Body of pancreas (tissue), 4 donors: ENCODE measurements around the gene LFNG. TPM values are rescaled to one million over a fixed set of nuclear protein-coding genes. Genes with fewer than 3 reads are reported as not detected.

ENCODE experiments used
- ATAC-seq: fragments of 150-250 bp; one replicate; pipeline ENCODE4 v1.9.1; 2016
- DNase-seq, 4 donors: peaks; one replicate each; pipeline ENCODE4 v3.0.0-alpha.2; 2019
- H3K27ac ChIP-seq, 4 donors: fragments of 200-600 bp; sonication (generic); 1 replicate in 3 of 4; 2 replicates in 1 of 4; pipeline versions ENCODE4 v1.5.1 to v1.6.1; 2016 to 2019; ENCODE audit warnings: mild to moderate bottlenecking in 1 of 4, mixed read lengths in 1 of 4, moderate library complexity in 1 of 4
- H3K27me3 ChIP-seq, 2 donors: fragments of 200-600 bp; sonication (generic); one replicate each; pipeline ENCODE4 v1.6.0; 2016; ENCODE audit warnings: mild to moderate bottlenecking in 1 of 2
- H3K36me3 ChIP-seq, 2 donors: fragments of 200-600 bp; sonication (generic); replicated peaks in 1 of 2; 2 replicates each; pipeline ENCODE4 v1.5.1; 2016; ENCODE audit warnings: low read depth in 2 of 2; ENCODE audit not compliant: insufficient read depth in 1 of 2
- H3K4me1 ChIP-seq: fragments of 200-600 bp; sonication (generic); one replicate; pipeline ENCODE4 v1.6.0; 2016
- H3K4me3 ChIP-seq, 2 donors: fragments of 200-600 bp; sonication (generic); 1 replicate in 1 of 2; 2 replicates in 1 of 2; pipeline ENCODE4 v1.5.1; 2016 to 2019
- H3K9me3 ChIP-seq, 3 donors: fragments of 200-600 bp; sonication (generic); 1 replicate in 2 of 3; 2 replicates in 1 of 3; pipeline ENCODE4 v1.5.1; 2016
- POLR2A ChIP-seq, 3 donors: fragments of 450-650 bp; IDR thresholded peaks; one replicate each; pipeline ENCODE4 v1.6.1; 2016; ENCODE audit warnings: antibody characterized with exemption in 3 of 3, mild to moderate bottlenecking in 2 of 3
- WGBS, 2 donors: methylation state at CpG; one replicate each; pipeline ENCODE4 v1.1.5; 2017; 5-methylcytosine and 5-hydroxymethylcytosine counted together
- intact Hi-C: fragments of 100-400 bp; cut with DNase I; formaldehyde crosslinking; loops from one replicate; pipeline ENCODE4 v1.15.1; 2023
- total RNA-seq, 2 donors: library from RNA; depleted of rRNA; stranded (reverse); fragments of >200 nt; gene quantifications; one replicate each; pipeline ENCODE4 v1.1.0, GENCODE V29; 2016
- TF ChIP-seq, protein P1 (sequence below), 7 experiments: fragments of 450-650 bp in 4 of 7; fragments of 200-600 bp in 3 of 7; sonication (generic) in 3 of 7; IDR thresholded peaks; one replicate each; pipeline ENCODE4 v1.5.1; 2016 to 2019; ENCODE audit warnings: antibody characterized with exemption in 7 of 7

LFNG gene
- total RNA-seq, 2 donors from 2014 or later = 47.8 to 142 TPM

DNA sequence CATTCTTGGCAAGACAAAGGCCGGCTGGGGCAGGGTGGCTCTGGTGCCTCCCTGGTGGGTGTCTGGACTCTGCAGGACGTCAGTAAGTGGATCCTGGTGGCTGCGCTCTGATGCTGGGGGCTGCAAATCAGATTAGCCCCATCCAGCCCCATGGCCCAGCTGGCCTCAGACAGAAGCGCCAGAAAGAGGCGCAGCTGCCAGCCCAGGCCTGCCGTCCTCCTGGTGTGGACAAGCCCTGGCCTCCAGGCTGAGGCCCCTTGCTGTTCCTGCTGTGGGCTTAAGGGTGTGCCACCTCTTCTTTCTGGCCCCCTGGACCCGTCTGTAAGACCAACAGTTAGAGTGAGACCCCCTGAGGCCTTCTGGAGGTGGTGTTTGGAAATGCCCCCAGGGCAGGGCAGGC is 5.9 kb upstream of the LFNG start:
- DNase-seq = peak in 1 of 4 donors; percentile 1

DNA sequence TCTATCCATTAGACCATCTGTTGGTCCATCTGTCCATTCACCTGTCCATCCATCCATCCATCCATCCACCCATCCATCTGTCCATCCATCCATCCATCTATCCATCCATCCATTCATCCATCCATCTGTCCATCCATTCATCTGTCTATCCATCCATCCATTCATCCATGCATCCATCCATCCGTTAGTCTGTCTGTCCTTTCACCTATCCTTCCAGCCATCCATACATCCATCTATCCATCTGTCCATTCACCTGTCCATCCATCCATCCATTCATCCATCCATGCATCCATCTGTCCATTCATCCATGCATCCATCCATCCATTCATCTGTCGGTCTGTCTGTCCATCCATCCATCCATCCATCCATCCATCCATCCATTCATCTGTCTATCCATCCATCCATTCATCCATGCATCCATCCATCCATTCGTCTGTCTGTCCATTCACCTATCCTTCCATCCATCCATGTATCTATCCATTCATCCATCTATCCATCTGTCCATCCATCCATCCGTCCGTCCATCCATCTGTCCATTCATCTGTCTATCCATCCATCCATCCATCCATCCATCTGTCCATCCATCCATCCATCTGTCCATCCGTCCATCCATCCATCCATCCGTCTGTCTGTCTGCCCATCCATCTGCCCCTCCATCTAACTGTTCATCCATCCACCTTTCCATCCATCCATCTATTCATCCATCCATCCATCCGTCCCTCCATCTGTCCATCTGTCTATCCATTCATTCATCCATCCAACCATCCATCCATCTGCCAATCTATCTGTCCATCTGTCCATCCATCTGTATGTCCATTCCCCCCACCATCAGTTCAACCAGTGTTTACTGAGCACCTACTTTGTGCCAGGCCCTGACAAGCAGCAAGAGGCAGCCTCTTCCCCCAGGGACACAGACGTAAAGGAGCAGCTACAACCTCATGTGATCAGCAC is 4.8 kb upstream of the LFNG start:
- ATAC-seq = no peak
- Histone ChIP-seq H3K9me3 (no peaks in the 10 kb centered on the region), H3K27ac (no peak overlapping the region), H3K27me3 (no peaks in the 10 kb centered on the region), H3K36me3 (no peaks in the 10 kb centered on the region), H3K4me3 (no peak overlapping the region), H3K4me1 (peaks cover 32% of the 10 kb centered on the region)
- TF ChIP-seq, protein P1, sequence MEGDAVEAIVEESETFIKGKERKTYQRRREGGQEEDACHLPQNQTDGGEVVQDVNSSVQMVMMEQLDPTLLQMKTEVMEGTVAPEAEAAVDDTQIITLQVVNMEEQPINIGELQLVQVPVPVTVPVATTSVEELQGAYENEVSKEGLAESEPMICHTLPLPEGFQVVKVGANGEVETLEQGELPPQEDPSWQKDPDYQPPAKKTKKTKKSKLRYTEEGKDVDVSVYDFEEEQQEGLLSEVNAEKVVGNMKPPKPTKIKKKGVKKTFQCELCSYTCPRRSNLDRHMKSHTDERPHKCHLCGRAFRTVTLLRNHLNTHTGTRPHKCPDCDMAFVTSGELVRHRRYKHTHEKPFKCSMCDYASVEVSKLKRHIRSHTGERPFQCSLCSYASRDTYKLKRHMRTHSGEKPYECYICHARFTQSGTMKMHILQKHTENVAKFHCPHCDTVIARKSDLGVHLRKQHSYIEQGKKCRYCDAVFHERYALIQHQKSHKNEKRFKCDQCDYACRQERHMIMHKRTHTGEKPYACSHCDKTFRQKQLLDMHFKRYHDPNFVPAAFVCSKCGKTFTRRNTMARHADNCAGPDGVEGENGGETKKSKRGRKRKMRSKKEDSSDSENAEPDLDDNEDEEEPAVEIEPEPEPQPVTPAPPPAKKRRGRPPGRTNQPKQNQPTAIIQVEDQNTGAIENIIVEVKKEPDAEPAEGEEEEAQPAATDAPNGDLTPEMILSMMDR (IDR thresholded peaks at IDR 0.05) = no peak
- no peak for TF ChIP-seq POLR2A (IDR thresholded peaks at IDR 0.05)
- intact Hi-C loops = no loop called here
- 81 to 86% methylated on average over 9 of the region's 9 CpGs for WGBS, 2 donors
- DNase-seq = no peak

More for the DNA sequence above, 5.9 kb upstream of the LFNG start:
- WGBS, 2 donors = 94% methylated on average over 7 of the region's 7 CpGs; no CpG with 5 or more reads in 1 of the 2 donors
- no peak for TF ChIP-seq POLR2A (IDR thresholded peaks at IDR 0.05)
- TF ChIP-seq, protein P1 (IDR thresholded peaks at IDR 0.05) = no peak
- Histone ChIP-seq H3K27me3 (no peaks in the 10 kb centered on the region), H3K4me3 (no peak overlapping the region), H3K9me3 (no peaks in the 10 kb centered on the region), H3K4me1 (peaks cover 30% of the 10 kb centered on the region), H3K27ac (no peak overlapping the region), H3K36me3 (no peaks in the 10 kb centered on the region)
- ATAC-seq = no peak
- intact Hi-C loops = no loop called here

DNA sequence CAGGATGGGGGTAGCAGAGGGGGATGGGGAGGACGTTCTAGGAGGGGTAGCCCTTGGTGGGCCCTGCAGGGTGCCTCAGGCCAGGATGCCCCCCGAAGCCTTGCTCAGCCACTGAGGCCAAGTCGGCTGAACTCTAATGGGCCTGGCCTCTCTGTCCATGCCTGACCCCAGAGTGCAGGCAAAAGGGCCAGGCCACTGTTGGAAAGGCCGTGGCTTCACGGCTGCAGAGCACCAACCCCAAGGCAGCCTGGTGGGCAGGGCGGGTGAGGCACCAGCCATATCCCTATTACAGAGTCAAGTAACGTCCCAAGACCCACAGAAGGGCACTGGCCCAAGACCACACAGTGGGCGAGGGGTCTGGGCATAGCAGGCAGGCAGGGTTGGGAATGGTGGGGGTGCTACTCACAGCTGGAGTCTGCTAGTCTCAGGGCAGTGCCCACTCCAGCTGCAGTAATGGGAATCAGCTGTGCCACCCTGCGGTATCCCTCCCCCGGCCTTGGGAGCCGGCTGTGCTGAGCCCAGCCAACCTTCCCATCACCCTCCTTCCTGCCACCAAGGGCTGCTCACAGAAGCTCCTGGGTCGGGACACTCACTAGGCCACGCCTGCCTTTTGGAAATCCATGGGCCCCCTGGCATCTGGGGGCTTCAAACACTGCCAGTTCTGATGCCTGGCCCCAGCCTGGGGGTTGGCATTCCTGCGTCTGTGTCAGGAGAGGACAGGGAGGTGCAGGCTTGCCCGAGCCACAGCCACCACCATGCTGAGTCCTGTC is 4.0 kb upstream of the LFNG start:
- TF ChIP-seq, protein P1 (IDR thresholded peaks at IDR 0.05) = no peak
- no peak for TF ChIP-seq POLR2A (IDR thresholded peaks at IDR 0.05)
- no peak for DNase-seq
- intact Hi-C loops = no loop called here
- no peaks in the 10 kb centered on the region for H3K36me3 ChIP-seq
- peaks cover 36% of the 10 kb centered on the region for H3K4me1 ChIP-seq
- no peak for ATAC-seq
- no peaks in the 10 kb centered on the region for H3K27me3 ChIP-seq
- H3K4me3 ChIP-seq = no peak overlapping the region
- no peak overlapping the region for H3K27ac ChIP-seq
- WGBS, 2 donors = 85 to 94% methylated on average over 7 to 13 of the region's 15 CpGs
- no peaks in the 10 kb centered on the region for H3K9me3 ChIP-seq

DNA sequence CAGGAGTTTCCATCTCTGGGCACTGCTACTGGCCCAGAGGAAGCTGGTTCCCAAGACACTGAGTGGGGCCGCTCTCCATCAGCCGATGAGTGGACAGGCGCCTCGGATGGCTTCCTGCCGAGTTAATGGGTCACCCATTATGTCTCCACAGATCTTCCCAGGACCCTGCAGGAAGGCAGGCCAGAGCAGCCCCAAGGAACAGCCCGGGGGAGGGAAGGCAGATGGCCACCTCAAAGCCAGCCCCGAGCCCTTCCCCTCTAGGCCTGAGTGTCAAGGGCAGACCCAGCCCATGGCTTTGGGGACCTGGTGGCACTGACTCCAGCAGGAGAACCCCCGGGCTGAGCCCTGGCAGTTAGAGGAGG is 3.4 kb upstream of the LFNG start:
- no peaks in the 10 kb centered on the region for H3K27me3 ChIP-seq
- H3K9me3 ChIP-seq = no peaks in the 10 kb centered on the region
- DNase-seq (no peak), ATAC-seq (no peak)
- no peak for TF ChIP-seq POLR2A (IDR thresholded peaks at IDR 0.05)
- TF ChIP-seq, protein P1 (IDR thresholded peaks at IDR 0.05) = no peak
- H3K4me3 ChIP-seq = no peak overlapping the region
- H3K4me1 ChIP-seq = peaks cover 31% of the 10 kb centered on the region
- WGBS, 2 donors = 76% methylated on average over 8 of the region's 8 CpGs; no CpG with 5 or more reads in 1 of the 2 donors
- no peaks in the 10 kb centered on the region for H3K36me3 ChIP-seq
- intact Hi-C loops = no loop called here
- no peak overlapping the region for H3K27ac ChIP-seq
